ENCODE measurements around the gene FGF23. TPM values are rescaled to one million over a fixed set of nuclear protein-coding genes. Genes with fewer than 3 reads are reported as not detected.

FGF23 gene
- polyA plus RNA-seq, 3 donors = not detected

DNA sequence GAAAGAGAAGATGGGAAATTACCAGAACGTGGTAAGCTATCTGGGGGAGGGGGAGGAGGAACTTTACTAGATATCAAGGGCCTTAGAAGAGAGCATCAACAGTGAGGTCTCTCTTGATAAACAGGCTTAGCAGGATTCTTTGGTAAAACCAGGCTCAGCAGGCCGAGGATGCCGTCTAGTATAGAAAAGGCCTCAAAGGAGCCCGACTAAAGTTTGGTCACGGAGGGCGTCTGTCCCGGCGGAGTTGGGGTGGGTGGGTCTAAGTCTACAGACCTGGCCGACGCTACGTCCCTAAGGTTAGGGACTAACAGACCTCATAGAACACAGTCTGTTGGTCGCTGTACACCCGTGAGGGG lies 59.0 kb downstream of the FGF23 start:
- 0% methylated on average over 13 of the region's 13 CpGs for WGBS (ENCODE audit: insufficient coverage)
- peak overlapping the region; percentile 74 for H3K9ac ChIP-seq (ENCODE audit: insufficient read depth, low read length, poor library complexity, severe bottlenecking)
- H3K9me3 Mint-ChIP-seq = peaks cover 0 to 2% (median 0%) of the 10 kb centered on the region in 7 donors
- peak overlapping the region; percentile 92 to 97 (median 95) for H3K27ac Mint-ChIP-seq
- H2AFZ ChIP-seq (ENCODE audit: insufficient read depth, low read depth, low read length, poor library complexity, severe bottlenecking) = peak overlapping the region; percentile 81
- H3K27ac ChIP-seq (ENCODE audit: low read depth in 1 of 2, low read length in 2 of 2) = peak overlapping the region; percentile 86 to 96
- no peaks in the 10 kb centered on the region for H3K9me3 ChIP-seq (replicated peaks in 1 of 2; ENCODE audit: control insufficient read depth in 1 of 2, insufficient read depth in 1 of 2, low read length in 2 of 2)
- H4K20me1 ChIP-seq (ENCODE audit: insufficient read depth, low read length) = peaks cover 16% of the 10 kb centered on the region
- H3K4me1 ChIP-seq (ENCODE audit: control insufficient read depth in 1 of 2, insufficient read depth in 2 of 2, low read length in 2 of 2) = peaks cover 33 to 37% of the 10 kb centered on the region in 2 donors
- intact Hi-C loops (cut with micrococcal nuclease) = loop anchor here (5.0 to 10.0 kb wide), 4 partner anchors 33 to 1016 kb away; partner anchors contain the start of genes AKAP3 (in 1 of the 2), NDUFA9 (in 1 of the 2) and RAD51AP1 (in 1 of the 2)
- no peak for DNase-seq
- TF ChIP-seq CTCF (IDR thresholded peaks at IDR 0.05) = no peak
- H3K27me3 Mint-ChIP-seq (ENCODE audit: low read depth in 3 of 3) = peaks cover 5 to 11% (median 5%) of the 10 kb centered on the region in 3 donors
- peak overlapping the region; percentile 83 for H3K4me2 ChIP-seq (replicated peaks; ENCODE audit: extremely low read depth, low read length, poor library complexity, severe bottlenecking)
- peaks cover 7 to 11% of the 10 kb centered on the region in 2 donors for H3K36me3 Mint-ChIP-seq
- H3K4me1 Mint-ChIP-seq = peaks cover 34% of the 10 kb centered on the region
- H3K36me3 ChIP-seq (replicated peaks in 1 of 2; ENCODE audit: control insufficient read depth in 1 of 2, insufficient read depth in 2 of 2, low read length in 2 of 2) = peaks cover 5 to 8% of the 10 kb centered on the region in 2 donors
- no peaks in the 10 kb centered on the region for H3K27me3 ChIP-seq (ENCODE audit: control insufficient read depth in 2 of 2, insufficient read depth in 2 of 2, low read length in 2 of 2)
- peaks cover 40% of the 10 kb centered on the region for H3K79me2 ChIP-seq (ENCODE audit: insufficient read depth, low read length)
- peak overlapping the region; percentile 73 to 95 (median 75) for H3K4me3 ChIP-seq (replicated peaks in 1 of 3; ENCODE audit: low read depth in 2 of 3, low read length in 3 of 3)
- peak overlapping the region; percentile 92 to 95 for H3K4me3 Mint-ChIP-seq

Other genes starting within 250 kb of the FGF23 start
- gene CCND2, start 106.0 kb downstream of the FGF23 start, polyA plus RNA-seq = 1 to 10 TPM; 3.6 to 6.8 (median 3.9) TPM
- gene TIGAR, start 58.5 kb downstream of the FGF23 start, polyA plus RNA-seq = 10 to 100 TPM in 2 of 3 donors, 1 to 10 TPM in 1; 5.5 to 16.0 (median 11.0) TPM
- not detected for gene FGF6, start 66.1 kb upstream of the FGF23 start, polyA plus RNA-seq
- gene RAD51AP1, start 159.2 kb upstream of the FGF23 start, polyA plus RNA-seq = 1 to 10 TPM; 1.0 to 1.4 (median 1.3) TPM
- 10 to 100 TPM; 17.4 to 26.9 (median 22.4) TPM for gene DYRK4, start 182.5 kb upstream of the FGF23 start, polyA plus RNA-seq